ENCODE data around the gene SNX1.

SNX1 gene

DNA sequence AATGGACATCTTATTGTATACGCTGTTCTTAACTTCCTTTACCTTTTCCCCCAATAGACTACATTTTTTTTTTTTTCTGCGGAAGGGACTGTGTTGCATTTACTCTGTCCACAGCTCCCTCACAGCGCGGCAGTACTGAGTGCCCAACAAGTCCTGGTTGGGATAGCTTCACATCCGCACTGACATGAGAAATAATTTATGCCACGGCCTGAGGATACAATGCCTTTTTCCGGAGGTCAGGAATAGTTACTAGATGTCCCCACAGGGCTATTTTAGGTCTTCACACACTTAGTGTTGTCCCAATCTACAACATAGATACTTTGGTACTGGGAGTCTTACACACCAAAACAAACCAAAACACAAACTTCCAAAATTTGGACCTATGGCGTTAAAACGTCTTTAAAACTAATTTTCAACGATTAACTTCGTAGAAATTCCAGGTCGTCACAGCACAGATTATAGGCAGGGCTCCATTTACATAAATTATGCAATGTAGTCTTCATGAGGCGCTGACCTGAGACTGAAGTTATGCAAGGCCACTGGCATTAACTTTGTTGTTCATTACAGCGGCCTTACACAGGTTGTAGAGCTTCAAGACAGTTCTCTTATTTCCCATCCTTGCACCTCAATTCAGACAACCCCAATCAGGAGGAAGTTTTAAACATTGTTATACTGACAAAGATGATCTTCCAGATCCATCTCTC is 68.0 kb downstream of the SNX1 start:
- CTCF ChIA-PET, result interaction anchor here (0.7 to 3.4 kb wide), 5 partner anchors 11 to 564 kb away, joined by 3 to 28 read pairs (median 3); partner anchors contain the start of gene SNX22
- Mint-ChIP-seq H3K4me3 (peak overlapping the region; percentile 83), H3K9me3 (no peaks in the 10 kb centered on the region), H3K27me3 (no peaks in the 10 kb centered on the region), H3K27ac (peak overlapping the region; percentile 97), H3K4me1 (peaks cover 44% of the 10 kb centered on the region), H3K36me3 (peaks cover 33% of the 10 kb centered on the region)
- DNase-seq, result peak; percentile 40

DNA sequence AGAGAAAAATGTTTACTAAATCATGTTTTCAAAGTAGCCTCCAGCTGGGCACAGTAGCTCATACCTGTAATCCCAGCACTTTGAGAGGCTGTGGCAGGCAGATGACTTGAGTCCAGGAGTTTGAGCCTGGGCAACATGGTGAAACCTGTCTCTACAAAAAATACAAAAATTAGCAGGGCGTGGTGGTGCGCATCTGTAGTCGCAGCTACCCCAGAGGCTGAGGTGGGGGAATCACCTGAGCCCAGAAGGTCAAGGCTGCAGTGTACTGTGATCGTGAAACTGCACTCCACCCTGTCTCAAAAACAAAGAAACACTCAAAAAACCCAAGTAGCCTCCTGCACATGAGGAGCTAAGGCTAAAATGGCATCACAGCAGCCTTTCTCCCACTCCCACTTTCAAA is 68.7 kb downstream of the SNX1 start:
- no peak for DNase-seq
- CTCF ChIA-PET, result interaction anchor here (0.7 to 0.9 kb wide), 3 partner anchors 25 to 563 kb away, joined by 3 read pairs; no protein-coding TSS in a partner anchor
- Mint-ChIP-seq H3K27ac (peak overlapping the region; percentile 58), H3K4me3 (peak overlapping the region; percentile 33), H3K27me3 (no peaks in the 10 kb centered on the region), H3K36me3 (peaks cover 27% of the 10 kb centered on the region), H3K9me3 (no peaks in the 10 kb centered on the region), H3K4me1 (peaks cover 41% of the 10 kb centered on the region)

DNA sequence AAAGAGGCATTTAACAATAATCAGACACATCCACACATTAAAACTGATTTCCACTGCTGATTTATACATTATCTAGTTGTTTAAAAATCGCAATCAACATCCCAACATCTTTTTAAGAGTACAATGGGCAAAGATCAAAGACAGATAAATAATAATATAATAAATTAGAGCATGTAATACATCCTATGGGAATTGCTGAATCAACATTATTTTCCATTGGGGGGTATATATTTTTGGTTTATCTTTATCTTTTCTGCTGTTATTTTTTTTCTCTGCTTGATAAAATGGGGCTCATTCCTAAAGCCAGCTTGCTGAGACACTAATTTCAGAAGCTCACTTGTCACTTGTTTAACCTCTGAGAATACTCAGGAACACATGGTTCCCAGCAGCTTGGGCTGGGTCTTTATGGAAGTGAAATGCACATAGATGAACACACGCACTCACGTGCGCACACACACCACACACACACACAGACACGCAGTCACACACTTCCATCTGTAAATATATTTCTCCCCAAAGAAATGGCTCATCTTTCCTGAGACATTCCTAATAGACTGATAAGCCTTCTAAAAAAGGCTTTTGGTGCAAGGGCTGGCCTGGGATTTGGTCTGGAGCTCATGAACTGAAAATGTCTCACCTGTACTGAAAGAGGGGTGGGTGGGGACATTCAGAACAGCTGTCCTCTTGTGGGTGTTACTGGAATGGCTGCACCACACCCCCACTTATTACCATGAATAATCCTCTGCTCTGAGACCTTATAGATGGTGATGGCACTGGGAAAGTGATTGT is 70.5 kb downstream of the SNX1 start:
- Mint-ChIP-seq H3K27me3 (no peaks in the 10 kb centered on the region), H3K27ac (peak overlapping the region; percentile 6), H3K9me3 (no peaks in the 10 kb centered on the region), H3K4me3 (no peak overlapping the region), H3K36me3 (peaks cover 26% of the 10 kb centered on the region), H3K4me1 (peaks cover 32% of the 10 kb centered on the region)
- DNase-seq, result no peak
- CTCF ChIA-PET, result no interaction called here

DNA sequence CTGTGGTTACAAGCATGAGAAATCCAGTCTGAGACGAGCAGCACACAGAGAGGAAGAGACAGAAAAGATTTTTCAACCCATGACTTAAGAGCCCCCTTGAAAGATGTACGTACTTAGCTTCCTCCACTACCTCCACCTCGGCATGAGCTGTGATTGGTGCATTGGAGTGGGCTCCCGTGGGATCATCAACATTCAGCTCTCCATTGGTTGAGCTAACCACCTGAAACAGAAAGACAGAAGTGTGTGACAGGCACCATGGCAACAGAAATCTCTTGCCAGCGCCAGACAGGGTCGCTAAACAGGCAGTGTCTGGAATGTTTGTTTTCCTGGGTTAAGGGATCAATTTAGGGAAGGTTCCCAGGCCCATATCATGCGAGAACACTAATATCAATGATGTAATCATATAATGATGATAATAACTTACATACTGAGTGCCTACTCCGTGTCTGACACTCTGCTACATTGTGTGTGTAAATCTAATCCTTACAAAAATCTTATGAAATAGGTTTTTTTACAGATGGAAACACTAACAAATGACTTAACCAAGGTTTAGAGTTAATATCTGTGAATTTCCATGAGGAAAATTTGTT is 84.5 kb downstream of the SNX1 start:
- no peaks in the 10 kb centered on the region for H3K9me3 Mint-ChIP-seq
- peaks cover 26% of the 10 kb centered on the region for H3K36me3 Mint-ChIP-seq
- no peaks in the 10 kb centered on the region for H3K27me3 Mint-ChIP-seq
- DNase-seq, result no peak
- H3K4me3 Mint-ChIP-seq, result no peak overlapping the region
- H3K4me1 Mint-ChIP-seq, result no peaks in the 10 kb centered on the region
- CTCF ChIA-PET, result no interaction called here
- no peak overlapping the region for H3K27ac Mint-ChIP-seq

DNA sequence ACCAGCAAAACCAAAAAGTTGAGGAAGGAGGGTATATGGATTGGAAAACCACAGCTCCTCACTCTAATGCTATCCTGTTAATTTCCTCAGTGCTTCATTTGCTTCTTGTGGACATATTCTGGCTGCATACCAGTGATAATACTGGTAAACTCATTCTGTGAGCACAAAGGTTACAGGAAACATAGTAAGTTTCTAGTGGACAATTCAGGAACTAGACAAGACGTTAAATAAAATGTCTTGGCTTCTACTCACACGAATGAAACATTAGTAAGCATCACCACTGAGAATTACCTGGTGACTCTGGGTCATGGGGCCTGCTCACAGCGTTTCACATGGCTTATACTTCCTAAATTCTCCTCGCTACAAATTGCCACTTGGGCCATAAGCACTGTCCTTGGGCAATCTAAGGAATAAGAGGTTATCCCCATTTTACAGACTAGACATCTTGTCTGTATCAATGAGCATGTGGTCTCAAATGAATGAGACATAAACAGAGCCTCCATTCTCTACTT is 87.1 kb downstream of the SNX1 start:
- no peak overlapping the region for H3K27ac Mint-ChIP-seq
- H3K4me1 Mint-ChIP-seq, result no peaks in the 10 kb centered on the region
- H3K36me3 Mint-ChIP-seq, result peaks cover 22% of the 10 kb centered on the region
- no peaks in the 10 kb centered on the region for H3K9me3 Mint-ChIP-seq
- CTCF ChIA-PET, result no interaction called here
- no peak for DNase-seq
- no peak overlapping the region for H3K4me3 Mint-ChIP-seq
- no peaks in the 10 kb centered on the region for H3K27me3 Mint-ChIP-seq

GRCh38 chr15:64185146-64185911 is 89.5 kb downstream of the SNX1 start:
- no peak overlapping the region for H3K27ac Mint-ChIP-seq
- CTCF ChIA-PET, result no interaction called here
- peaks cover 22% of the 10 kb centered on the region for H3K36me3 Mint-ChIP-seq
- no peak overlapping the region for H3K4me3 Mint-ChIP-seq
- H3K27me3 Mint-ChIP-seq, result no peaks in the 10 kb centered on the region
- no peaks in the 10 kb centered on the region for H3K9me3 Mint-ChIP-seq
- peaks cover 3% of the 10 kb centered on the region for H3K4me1 Mint-ChIP-seq
- no peak for DNase-seq

GRCh38 chr15:64187396-64188191 is 91.8 kb downstream of the SNX1 start:
- peaks cover 3% of the 10 kb centered on the region for H3K4me1 Mint-ChIP-seq
- peak overlapping the region; percentile 75 for H3K27ac Mint-ChIP-seq
- peaks cover 19% of the 10 kb centered on the region for H3K36me3 Mint-ChIP-seq
- H3K9me3 Mint-ChIP-seq, result no peaks in the 10 kb centered on the region
- CTCF ChIA-PET, result interaction anchor here (0.6 to 0.8 kb wide), 2 partner anchors 12 to 482 kb away, joined by 3 read pairs; no protein-coding TSS in a partner anchor
- H3K4me3 Mint-ChIP-seq, result no peak overlapping the region
- H3K27me3 Mint-ChIP-seq, result no peaks in the 10 kb centered on the region
- DNase-seq, result no peak

Measured in activated naive CD4-positive, alpha-beta T cell treated with anti-CD3 and anti-CD28 coated beads, Interleukin-2, amount 10 ng/mL, durations not matched to agents 7 days and 5 days (primary cell).